Frontal cortex (tissue), 4 donors: ENCODE results near the gene ARID5A. TPM values are rescaled to one million over a fixed set of nuclear protein-coding genes. Genes with fewer than 3 reads are reported as not detected.
A peak's percentile ranks its signal among the peaks of the same experiment; 100 is the strongest.

Experiments
- DNase-seq, 2 donors: peaks; one replicate each; pipeline ENCODE4 v3.0.0; 2012; ENCODE audit warnings: low spot score in 2 of 2
- FAIRE-seq: peaks from 2 replicates; lab custom pipeline; 2012; peaks lifted over from hg19 to GRCh38; lab: Jason Lieb, UNC
- total RNA-seq: library from RNA; depleted of rRNA; stranded (reverse); fragments of >200 nt; gene quantifications from one replicate; pipeline ENCODE4 v1.2.3, GENCODE V29; 2014
- donor health status: control.
- donor health status: control.
- donor health status: control.

The ARID5A gene
- total RNA-seq, 1 donor from 2014 or later: 1.6 TPM

- FAIRE-seq (no peak), DNase-seq (no peak)
These were observed 30.3 kb upstream of the ARID5A start for GRCh38 chr2:96506016-96506906.

GRCh38 chr2:96506907-96507240 is 29.7 kb upstream of the ARID5A start:
- FAIRE-seq (no peak), DNase-seq (no peak)

GRCh38 chr2:96507957-96508520 is 28.5 kb upstream of the ARID5A start:
- DNase-seq (peak; percentile 83 to 88), FAIRE-seq (no peak)

GRCh38 chr2:96508521-96509113 is 27.9 kb upstream of the ARID5A start:
- FAIRE-seq: no peak
- DNase-seq: no peak

GRCh38 chr2:96509114-96509846 is 27.3 kb upstream of the ARID5A start:
- DNase-seq (peak; percentile 83 to 93), FAIRE-seq (no peak)

- FAIRE-seq: no peak
- no peak for DNase-seq
These were observed 26.7 kb upstream of the ARID5A start for GRCh38 chr2:96509847-96510230.

GRCh38 chr2:96510931-96511595 is 25.5 kb upstream of the ARID5A start:
- FAIRE-seq (no peak), DNase-seq (no peak)

GRCh38 chr2:96511851-96512250 is 24.7 kb upstream of the ARID5A start:
- DNase-seq (no peak), FAIRE-seq (no peak)

- DNase-seq: no peak
- no peak for FAIRE-seq
These were observed 24.2 kb upstream of the ARID5A start for GRCh38 chr2:96512341-96512740.

GRCh38 chr2:96514521-96514920 is 22.0 kb upstream of the ARID5A start:
- no peak for DNase-seq
- no peak for FAIRE-seq

- no peak for FAIRE-seq
- DNase-seq: no peak
These were observed 19.5 kb upstream of the ARID5A start for GRCh38 chr2:96517079-96517478.

- no peak for DNase-seq
- FAIRE-seq: no peak
These were observed 16.3 kb upstream of the ARID5A start for GRCh38 chr2:96520231-96520630.

- DNase-seq (no peak), FAIRE-seq (no peak)
These were observed 15.9 kb upstream of the ARID5A start for GRCh38 chr2:96520697-96521096.

GRCh38 chr2:96521219-96521618 is 15.3 kb upstream of the ARID5A start:
- DNase-seq: no peak
- no peak for FAIRE-seq

GRCh38 chr2:96522304-96523203 is 14.0 kb upstream of the ARID5A start:
- DNase-seq (no peak), FAIRE-seq (no peak)

GRCh38 chr2:96523659-96524481 is 12.7 kb upstream of the ARID5A start:
- DNase-seq (no peak), FAIRE-seq (no peak)

GRCh38 chr2:96524482-96525210 is 11.9 kb upstream of the ARID5A start:
- FAIRE-seq: no peak

GRCh38 chr2:96525211-96525507 is 11.4 kb upstream of the ARID5A start:
- no peak for FAIRE-seq
- no peak for DNase-seq

More at GRCh38 chr2:96524482-96525210, 11.9 kb upstream of the ARID5A start:
- no peak for DNase-seq
